H9 (cell line): ENCODE measurements around the gene FOXQ1. TPM values are rescaled to one million over a fixed set of nuclear protein-coding genes. Genes with fewer than 3 reads are reported as not detected.

ENCODE experiments used
- DNase-seq: peaks from one replicate; pipeline ENCODE4 v3.0.0-alpha.2; 2017
- H2AFZ ChIP-seq: one replicate; pipeline ENCODE4 v1.6.1; 2013; ENCODE audit warnings: mild to moderate bottlenecking, low read length, control low read depth, moderate library complexity
- H2AK5ac ChIP-seq: 2 replicates; pipeline ENCODE4 v1.6.1; 2013; ENCODE audit warnings: low read length, control low read depth, mixed read lengths; ENCODE audit not compliant: insufficient read length
- H2BK120ac ChIP-seq: one replicate; pipeline ENCODE4 v1.6.1; 2013; ENCODE audit warnings: low read depth, mild to moderate bottlenecking, low read length, control low read depth, inconsistent platforms; ENCODE audit not compliant: poor library complexity, severe bottlenecking
- H2BK12ac ChIP-seq: 2 replicates; pipeline ENCODE4 v1.6.1; 2013; ENCODE audit warnings: low read length, control low read depth, mixed read lengths, low read depth; ENCODE audit not compliant: insufficient read length
- H2BK15ac ChIP-seq: 2 replicates; pipeline ENCODE4 v1.6.1; 2013; ENCODE audit warnings: low read depth, low read length, control low read depth
- H2BK20ac ChIP-seq: one replicate; pipeline ENCODE4 v1.6.1; 2013; ENCODE audit warnings: low read depth, mild to moderate bottlenecking, low read length, control low read depth, inconsistent platforms; ENCODE audit not compliant: poor library complexity, severe bottlenecking
- H2BK5ac ChIP-seq: 2 replicates; pipeline ENCODE4 v1.6.1; 2013; ENCODE audit warnings: low read length, control low read depth, mixed read lengths; ENCODE audit not compliant: insufficient read length
- H3K14ac ChIP-seq: 2 replicates; pipeline ENCODE4 v1.6.1; 2013; ENCODE audit warnings: low read length, control low read depth; ENCODE audit not compliant: insufficient read depth
- H3K18ac ChIP-seq: 2 replicates; pipeline ENCODE4 v1.6.1; 2013; ENCODE audit warnings: low read depth, mild to moderate bottlenecking, mixed read lengths, low read length, control low read depth; ENCODE audit not compliant: insufficient read length
- H3K23ac ChIP-seq: 2 replicates; pipeline ENCODE4 v1.6.1; 2013; ENCODE audit warnings: low read length, control low read depth, mixed read lengths, low read depth; ENCODE audit not compliant: insufficient read length
- H3K23me2 ChIP-seq: 2 replicates; pipeline ENCODE4 v1.6.1; 2013; ENCODE audit warnings: low read depth, mild to moderate bottlenecking, mixed read lengths, low read length, control low read depth; ENCODE audit not compliant: insufficient read length, poor library complexity, severe bottlenecking
- H3K27ac ChIP-seq: 2 replicates; pipeline ENCODE4 v1.5.1; 2013; ENCODE audit warnings: low read length, control low read depth, mixed read lengths, low read depth; ENCODE audit not compliant: insufficient read length
- H3K27me3 ChIP-seq: 2 replicates; pipeline ENCODE4 v1.6.1; 2013; ENCODE audit warnings: low read length, control low read depth, inconsistent platforms; ENCODE audit not compliant: insufficient read depth
- H3K4ac ChIP-seq: 2 replicates; pipeline ENCODE4 v1.6.1; 2013; ENCODE audit warnings: low read depth, mild to moderate bottlenecking, control low read depth, inconsistent platforms, low read length, moderate library complexity
- H3K4me1 ChIP-seq: 2 replicates; pipeline ENCODE4 v1.6.1; 2013; ENCODE audit warnings: low read length, control low read depth, inconsistent platforms; ENCODE audit not compliant: insufficient read depth
- H3K4me2 ChIP-seq: 2 replicates; pipeline ENCODE4 v1.6.1; 2013; ENCODE audit warnings: low read length, control low read depth, mixed read lengths; ENCODE audit not compliant: insufficient read length, insufficient read depth
- H3K56ac ChIP-seq: 2 replicates; pipeline ENCODE4 v1.6.1; 2013; ENCODE audit warnings: low read depth, mild to moderate bottlenecking, mixed read lengths, low read length, control low read depth; ENCODE audit not compliant: insufficient read length
- H3K79me1 ChIP-seq: 2 replicates; pipeline ENCODE4 v1.6.1; 2013; ENCODE audit warnings: low read depth, mild to moderate bottlenecking, moderate library complexity, low read length, control low read depth, inconsistent platforms; ENCODE audit not compliant: insufficient read depth, poor library complexity, severe bottlenecking
- H3K79me2 ChIP-seq: 2 replicates; pipeline ENCODE4 v1.6.1; 2013; ENCODE audit warnings: low read length, control low read depth, inconsistent platforms; ENCODE audit not compliant: insufficient read depth
- H3K9ac ChIP-seq: 2 replicates; pipeline ENCODE4 v1.6.1; 2013; ENCODE audit warnings: low read length, control low read depth, mixed read lengths; ENCODE audit not compliant: insufficient read length; ENCODE audit errors: extremely low read depth
- H3K9me3 ChIP-seq: one replicate; pipeline ENCODE4 v1.6.1; 2013; ENCODE audit warnings: low read depth, low read length, inconsistent platforms; ENCODE audit not compliant: control insufficient read depth
- H3T11ph ChIP-seq: one replicate; pipeline ENCODE4 v1.6.1; 2013; ENCODE audit warnings: mild to moderate bottlenecking, low read length, control low read depth, inconsistent platforms
- H4K20me1 ChIP-seq: one replicate; pipeline ENCODE4 v1.6.1; 2013; ENCODE audit not compliant: control insufficient read depth, insufficient read length, insufficient read depth
- H4K5ac ChIP-seq: 2 replicates; pipeline ENCODE4 v1.6.1; 2013; ENCODE audit warnings: low read depth, mild to moderate bottlenecking, mixed read lengths, low read length, control low read depth; ENCODE audit not compliant: insufficient read length
- H4K8ac ChIP-seq: replicated peaks from 2 replicates; pipeline ENCODE4 v1.6.1; 2013; ENCODE audit warnings: low read length, control low read depth, mixed read lengths, low read depth; ENCODE audit not compliant: insufficient read length
- H4K91ac ChIP-seq: 2 replicates; pipeline ENCODE4 v1.6.1; 2013; ENCODE audit warnings: low read depth, mild to moderate bottlenecking, moderate library complexity, mixed read lengths, low read length, control low read depth; ENCODE audit not compliant: insufficient read length
- H3K27ac Mint-ChIP-seq, 3 experiments: 2 replicates in 2 of 3; 3 replicates in 1 of 3; pipeline ENCODE4 v1.8.0; 2020 to 2021; ENCODE audit warnings: mixed read lengths in 3 of 3, mild to moderate bottlenecking in 1 of 3, moderate library complexity in 1 of 3
- H3K27me3 Mint-ChIP-seq: 2 replicates; pipeline ENCODE4 v1.8.0; 2021; ENCODE audit warnings: low read depth, mild to moderate bottlenecking, moderate library complexity, mixed read lengths
- H3K36me3 Mint-ChIP-seq, 3 experiments: 2 replicates in 2 of 3; 3 replicates in 1 of 3; pipeline ENCODE4 v1.8.0; 2020 to 2021; ENCODE audit warnings: low read depth in 3 of 3, mixed read lengths in 3 of 3; ENCODE audit not compliant: insufficient read depth in 1 of 3
- H3K4me1 Mint-ChIP-seq, 2 experiments: 2 replicates each; pipeline ENCODE4 v1.8.0; 2020; ENCODE audit warnings: mixed read lengths in 2 of 2
- H3K4me3 Mint-ChIP-seq, 2 experiments: 2 replicates in 1 of 2; 3 replicates in 1 of 2; pipeline ENCODE4 v1.8.0; 2020 to 2021; ENCODE audit warnings: mild to moderate bottlenecking in 2 of 2, mixed read lengths in 2 of 2, moderate library complexity in 1 of 2
- H3K9me3 Mint-ChIP-seq, 2 experiments: 2 replicates in 1 of 2; 3 replicates in 1 of 2; pipeline ENCODE4 v1.8.0; 2020; ENCODE audit warnings: mild to moderate bottlenecking in 2 of 2, mixed read lengths in 2 of 2, moderate library complexity in 1 of 2
- CTCF ChIP-seq: fragments of 200-600 bp; sonication (generic); conservative IDR thresholded peaks from 3 replicates; pipeline ENCODE4 v1.8.0; 2021; ENCODE audit warnings: antibody characterized with exemption, mild to moderate bottlenecking
- WGBS: extraction: QIAGEN DNeasy Blood & Tissue Kit; methylation state at CpG from one replicate; pipeline ENCODE4 v1.1.7; 2013; ENCODE audit warnings: missing lambda C conversion rate, low lambda C conversion rate, mixed read lengths; ENCODE audit not compliant: insufficient read length; ENCODE audit errors: extremely low coverage; 5-methylcytosine and 5-hydroxymethylcytosine counted together
- total RNA-seq: library from RNA; stranded (reverse); gene quantifications from 2 replicates; pipeline ENCODE4 v1.2.1, GENCODE V29; 2021

Gene FOXQ1
- total RNA-seq, 1 experiment from 2014 or later, result 0.15 TPM

GRCh38 chr6:1298768-1299167 lies 13.1 kb upstream of the FOXQ1 start:
- no peak overlapping the region for H3K4me2 ChIP-seq
- no peaks in the 10 kb centered on the region for H3K79me1 ChIP-seq
- H2BK5ac ChIP-seq, result no peak overlapping the region
- no peaks in the 10 kb centered on the region for H3K4me1 ChIP-seq
- H3K79me2 ChIP-seq, result no peaks in the 10 kb centered on the region
- Mint-ChIP-seq H3K27me3 (peaks cover 22% of the 10 kb centered on the region), H3K36me3 (no peaks in the 10 kb centered on the region), H3K27ac (no peak overlapping the region), H3K9me3 (no peaks in the 10 kb centered on the region; a peak in 2 of 5 replicates), H3K4me3 (no peak overlapping the region), H3K4me1 (no peaks in the 10 kb centered on the region)
- H3K27ac ChIP-seq, result no peak overlapping the region
- DNase-seq, result no peak
- H3K4ac ChIP-seq, result no peak overlapping the region
- H4K20me1 ChIP-seq, result no peaks in the 10 kb centered on the region
- H4K5ac ChIP-seq, result no peak overlapping the region
- no peak overlapping the region for H2BK12ac ChIP-seq
- WGBS, result no CpG with 5 or more reads among the region's 2 CpGs
- no peaks in the 10 kb centered on the region for H3K27me3 ChIP-seq
- no peak overlapping the region for H3K9ac ChIP-seq
- H3K14ac ChIP-seq, result no peak overlapping the region
- no peak overlapping the region for H4K91ac ChIP-seq
- H2AK5ac ChIP-seq, result no peak overlapping the region
- H3T11ph ChIP-seq, result no peak overlapping the region
- no peak overlapping the region for H3K56ac ChIP-seq
- no peak overlapping the region for H2BK120ac ChIP-seq
- no peak overlapping the region for H2AFZ ChIP-seq
- no peaks in the 10 kb centered on the region for H3K9me3 ChIP-seq
- H3K23ac ChIP-seq, result no peak overlapping the region
- H4K8ac ChIP-seq, result no peak overlapping the region
- no peak for TF ChIP-seq CTCF
- H2BK20ac ChIP-seq, result no peak overlapping the region
- no peak overlapping the region for H2BK15ac ChIP-seq
- H3K23me2 ChIP-seq, result no peaks in the 10 kb centered on the region
- H3K18ac ChIP-seq, result no peak overlapping the region
